Ishikawa (cell line): ENCODE measurements around the gene FBXW8.

Source experiments
- CEBPB ChIP-seq: IDR thresholded peaks from 2 replicates; pipeline ENCODE4 v1.6.1; 2012
- CREB1 ChIP-seq: IDR thresholded peaks from 2 replicates; pipeline ENCODE4 v1.6.1; 2012; ENCODE audit warnings: low read depth
- EGR1 ChIP-seq: IDR thresholded peaks from 2 replicates; pipeline ENCODE4 v1.6.1; 2012
- EP300 ChIP-seq: IDR thresholded peaks from 2 replicates; pipeline ENCODE4 v1.6.1; 2012; ENCODE audit warnings: borderline replicate concordance
- FOXM1 ChIP-seq: IDR thresholded peaks from 2 replicates; pipeline ENCODE4 v1.6.1; 2012; ENCODE audit warnings: low read depth, borderline replicate concordance
- NFIC ChIP-seq: IDR thresholded peaks from 2 replicates; pipeline ENCODE4 v1.6.1; 2012
- RAD21 ChIP-seq: IDR thresholded peaks from 2 replicates; pipeline ENCODE4 v1.6.1; 2012; ENCODE audit warnings: low read depth
- TAF1 ChIP-seq: IDR thresholded peaks from 2 replicates; pipeline ENCODE4 v1.6.1; 2012; ENCODE audit warnings: low read depth, mild to moderate bottlenecking
- TCF12 ChIP-seq: IDR thresholded peaks from 2 replicates; pipeline ENCODE4 v1.6.1; 2012; ENCODE audit warnings: low read depth
- TEAD4 ChIP-seq: IDR thresholded peaks from 2 replicates; pipeline ENCODE4 v1.6.1; 2012
- YY1 ChIP-seq: IDR thresholded peaks from 2 replicates; pipeline ENCODE4 v1.6.1; 2012; ENCODE audit warnings: low read depth
- ZBTB7A ChIP-seq: IDR thresholded peaks from 2 replicates; pipeline ENCODE4 v1.6.1; 2012; ENCODE audit warnings: low read depth
- TF ChIP-seq, protein P1 (sequence below): IDR thresholded peaks from 2 replicates; pipeline ENCODE4 v1.6.1; 2012
- TF ChIP-seq, protein P2 (sequence below): IDR thresholded peaks from 2 replicates; pipeline ENCODE4 v1.6.1; 2012; ENCODE audit warnings: low read depth, mild to moderate bottlenecking
- TF ChIP-seq, protein P3 (sequence below): IDR thresholded peaks from 2 replicates; pipeline ENCODE4 v1.6.1; 2012

Gene FBXW8

DNA sequence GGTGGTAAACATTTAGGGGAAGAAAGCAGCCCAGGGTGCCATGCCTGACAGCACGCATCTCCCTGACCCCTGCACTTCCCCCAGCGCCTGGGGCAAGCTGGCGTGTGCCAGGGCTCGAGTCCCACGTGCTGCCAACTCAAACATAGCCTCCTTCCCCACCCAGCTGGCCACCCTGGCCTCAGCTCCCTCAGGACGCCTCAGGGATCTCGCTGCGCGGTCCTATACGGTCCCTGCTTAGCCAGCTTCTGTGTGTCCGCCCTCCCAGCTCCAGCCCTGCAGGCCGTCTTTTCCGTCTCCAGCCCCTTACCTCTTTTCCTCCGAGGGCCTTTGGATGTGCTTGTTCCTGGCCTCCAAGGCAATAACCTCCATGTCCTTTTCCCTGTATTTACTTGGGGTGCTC is 117.5 kb downstream of the FBXW8 start:
- no peak for TF ChIP-seq TCF12
- TF ChIP-seq, protein P1, sequence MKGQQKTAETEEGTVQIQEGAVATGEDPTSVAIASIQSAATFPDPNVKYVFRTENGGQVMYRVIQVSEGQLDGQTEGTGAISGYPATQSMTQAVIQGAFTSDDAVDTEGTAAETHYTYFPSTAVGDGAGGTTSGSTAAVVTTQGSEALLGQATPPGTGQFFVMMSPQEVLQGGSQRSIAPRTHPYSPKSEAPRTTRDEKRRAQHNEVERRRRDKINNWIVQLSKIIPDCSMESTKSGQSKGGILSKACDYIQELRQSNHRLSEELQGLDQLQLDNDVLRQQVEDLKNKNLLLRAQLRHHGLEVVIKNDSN, result no peak
- TF ChIP-seq TEAD4, result no peak
- no peak for TF ChIP-seq FOXM1
- TF ChIP-seq, protein P2, sequence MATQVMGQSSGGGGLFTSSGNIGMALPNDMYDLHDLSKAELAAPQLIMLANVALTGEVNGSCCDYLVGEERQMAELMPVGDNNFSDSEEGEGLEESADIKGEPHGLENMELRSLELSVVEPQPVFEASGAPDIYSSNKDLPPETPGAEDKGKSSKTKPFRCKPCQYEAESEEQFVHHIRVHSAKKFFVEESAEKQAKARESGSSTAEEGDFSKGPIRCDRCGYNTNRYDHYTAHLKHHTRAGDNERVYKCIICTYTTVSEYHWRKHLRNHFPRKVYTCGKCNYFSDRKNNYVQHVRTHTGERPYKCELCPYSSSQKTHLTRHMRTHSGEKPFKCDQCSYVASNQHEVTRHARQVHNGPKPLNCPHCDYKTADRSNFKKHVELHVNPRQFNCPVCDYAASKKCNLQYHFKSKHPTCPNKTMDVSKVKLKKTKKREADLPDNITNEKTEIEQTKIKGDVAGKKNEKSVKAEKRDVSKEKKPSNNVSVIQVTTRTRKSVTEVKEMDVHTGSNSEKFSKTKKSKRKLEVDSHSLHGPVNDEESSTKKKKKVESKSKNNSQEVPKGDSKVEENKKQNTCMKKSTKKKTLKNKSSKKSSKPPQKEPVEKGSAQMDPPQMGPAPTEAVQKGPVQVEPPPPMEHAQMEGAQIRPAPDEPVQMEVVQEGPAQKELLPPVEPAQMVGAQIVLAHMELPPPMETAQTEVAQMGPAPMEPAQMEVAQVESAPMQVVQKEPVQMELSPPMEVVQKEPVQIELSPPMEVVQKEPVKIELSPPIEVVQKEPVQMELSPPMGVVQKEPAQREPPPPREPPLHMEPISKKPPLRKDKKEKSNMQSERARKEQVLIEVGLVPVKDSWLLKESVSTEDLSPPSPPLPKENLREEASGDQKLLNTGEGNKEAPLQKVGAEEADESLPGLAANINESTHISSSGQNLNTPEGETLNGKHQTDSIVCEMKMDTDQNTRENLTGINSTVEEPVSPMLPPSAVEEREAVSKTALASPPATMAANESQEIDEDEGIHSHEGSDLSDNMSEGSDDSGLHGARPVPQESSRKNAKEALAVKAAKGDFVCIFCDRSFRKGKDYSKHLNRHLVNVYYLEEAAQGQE, result no peak
- TF ChIP-seq CREB1, result no peak
- no peak for TF ChIP-seq EP300
- no peak for TF ChIP-seq YY1
- TF ChIP-seq, protein P3, sequence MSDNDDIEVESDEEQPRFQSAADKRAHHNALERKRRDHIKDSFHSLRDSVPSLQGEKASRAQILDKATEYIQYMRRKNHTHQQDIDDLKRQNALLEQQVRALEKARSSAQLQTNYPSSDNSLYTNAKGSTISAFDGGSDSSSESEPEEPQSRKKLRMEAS, result no peak
- TF ChIP-seq RAD21, result no peak

DNA sequence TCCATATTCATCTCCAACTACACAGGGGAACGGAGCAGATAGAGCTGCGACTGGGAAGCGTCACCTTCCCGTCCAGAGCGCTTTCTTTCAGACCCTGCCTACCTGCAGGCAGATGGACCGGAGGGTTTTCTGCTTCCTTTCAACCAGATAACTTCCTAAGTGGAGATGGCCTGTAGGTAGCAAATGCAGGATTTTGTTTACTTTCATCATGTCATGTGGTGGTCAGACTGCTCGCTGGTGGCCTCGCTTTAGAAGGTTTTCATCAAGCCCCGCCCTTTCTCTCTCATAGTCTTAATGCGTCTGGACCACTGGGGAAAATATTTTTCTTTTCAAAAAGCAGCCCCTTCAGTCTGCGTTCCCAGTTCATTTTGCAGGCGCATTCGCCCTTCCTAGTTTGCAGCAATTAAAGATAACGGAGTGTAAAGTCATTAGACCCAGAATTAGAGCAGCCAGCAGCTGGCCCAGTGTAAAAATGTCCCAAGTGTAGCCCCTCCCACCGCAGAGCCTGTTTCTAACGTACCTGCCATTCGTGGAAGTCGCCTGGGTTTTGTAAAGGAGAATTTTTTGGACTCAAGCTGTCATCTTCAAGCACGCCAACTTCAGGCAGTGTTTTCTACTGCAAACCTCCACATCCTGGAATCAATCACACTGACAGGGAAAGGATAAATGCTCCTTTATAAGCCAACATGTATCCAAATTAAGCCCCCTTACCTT is 119.6 kb downstream of the FBXW8 start:
- TF ChIP-seq ZBTB7A (no peak), EGR1 (no peak)

DNA sequence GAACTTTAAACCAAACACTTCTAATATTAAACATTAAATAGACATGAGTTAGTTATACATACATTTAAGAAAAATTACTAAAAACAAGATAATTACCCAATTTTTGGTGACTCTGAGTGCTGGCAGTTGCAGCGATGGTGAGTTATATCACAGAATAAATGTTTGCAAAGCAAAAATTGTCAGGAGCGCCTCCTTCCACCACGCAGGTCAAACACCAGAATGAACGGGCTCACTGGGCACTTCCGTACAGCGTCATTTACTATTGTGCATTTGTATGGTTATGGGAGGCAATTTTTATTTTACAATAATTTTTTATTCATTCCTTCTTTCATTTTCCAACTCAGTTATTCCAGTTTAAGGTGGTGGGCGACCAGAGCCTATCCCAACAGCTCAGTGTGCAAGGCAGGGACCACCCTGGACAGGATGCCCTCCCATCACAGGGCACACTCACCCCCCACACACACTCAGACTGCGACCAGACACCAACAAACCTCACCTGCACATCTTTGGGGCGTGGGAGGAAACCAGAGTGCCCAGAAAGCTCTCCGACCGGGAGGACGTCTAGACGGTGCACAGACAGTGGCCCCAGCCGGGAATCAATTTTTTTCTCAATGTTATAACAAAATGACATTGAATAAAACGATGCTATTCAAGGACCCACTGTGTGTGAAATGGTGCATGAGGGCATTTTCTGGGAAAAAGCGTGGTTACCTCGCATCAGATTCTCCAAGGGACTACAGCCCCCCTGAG is 121.3 kb downstream of the FBXW8 start:
- TF ChIP-seq TCF12 (no peak), YY1 (no peak), FOXM1 (no peak)

DNA sequence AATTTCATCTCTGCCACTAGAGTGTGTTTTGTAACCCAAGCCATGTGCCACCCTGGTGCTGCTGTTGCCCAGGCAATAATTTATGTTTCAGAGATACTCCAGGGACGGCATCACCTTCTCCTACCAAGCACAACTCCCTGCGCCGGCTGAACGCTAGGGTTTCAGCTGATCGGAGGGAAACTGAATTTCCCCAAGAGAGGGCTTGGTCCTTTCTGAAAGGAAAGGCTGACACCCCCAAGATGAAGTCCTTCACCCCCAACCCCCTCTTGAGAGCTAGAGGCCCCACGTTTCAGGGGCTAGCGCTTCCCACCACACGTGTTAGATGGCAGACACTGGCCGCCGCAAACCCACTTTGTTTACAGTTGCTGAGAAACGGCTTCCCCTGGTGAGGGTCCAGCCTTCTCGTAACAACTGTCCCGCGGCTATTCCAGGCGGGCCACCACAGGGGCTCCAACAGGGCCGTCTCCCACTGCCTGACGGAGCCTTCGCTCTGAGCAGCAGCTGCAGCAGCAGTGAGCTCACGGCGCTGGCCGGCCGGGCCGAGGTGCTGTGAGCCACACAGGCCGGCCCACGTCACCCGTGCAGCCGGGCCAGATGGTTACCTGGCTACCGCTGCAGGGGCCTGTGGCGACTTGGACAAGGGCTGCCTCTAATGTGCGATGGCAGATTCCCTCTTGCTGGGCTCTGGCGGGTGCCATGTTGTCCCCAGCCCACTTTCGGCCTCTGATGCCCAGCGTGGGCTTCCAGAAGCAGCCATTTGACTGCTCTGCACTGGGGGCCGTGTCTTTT is 122.0 kb downstream of the FBXW8 start:
- TF ChIP-seq NFIC (no peak), ZBTB7A (no peak), TEAD4 (no peak), CEBPB (no peak), EGR1 (no peak)
- TF ChIP-seq, protein P1, result no peak

DNA sequence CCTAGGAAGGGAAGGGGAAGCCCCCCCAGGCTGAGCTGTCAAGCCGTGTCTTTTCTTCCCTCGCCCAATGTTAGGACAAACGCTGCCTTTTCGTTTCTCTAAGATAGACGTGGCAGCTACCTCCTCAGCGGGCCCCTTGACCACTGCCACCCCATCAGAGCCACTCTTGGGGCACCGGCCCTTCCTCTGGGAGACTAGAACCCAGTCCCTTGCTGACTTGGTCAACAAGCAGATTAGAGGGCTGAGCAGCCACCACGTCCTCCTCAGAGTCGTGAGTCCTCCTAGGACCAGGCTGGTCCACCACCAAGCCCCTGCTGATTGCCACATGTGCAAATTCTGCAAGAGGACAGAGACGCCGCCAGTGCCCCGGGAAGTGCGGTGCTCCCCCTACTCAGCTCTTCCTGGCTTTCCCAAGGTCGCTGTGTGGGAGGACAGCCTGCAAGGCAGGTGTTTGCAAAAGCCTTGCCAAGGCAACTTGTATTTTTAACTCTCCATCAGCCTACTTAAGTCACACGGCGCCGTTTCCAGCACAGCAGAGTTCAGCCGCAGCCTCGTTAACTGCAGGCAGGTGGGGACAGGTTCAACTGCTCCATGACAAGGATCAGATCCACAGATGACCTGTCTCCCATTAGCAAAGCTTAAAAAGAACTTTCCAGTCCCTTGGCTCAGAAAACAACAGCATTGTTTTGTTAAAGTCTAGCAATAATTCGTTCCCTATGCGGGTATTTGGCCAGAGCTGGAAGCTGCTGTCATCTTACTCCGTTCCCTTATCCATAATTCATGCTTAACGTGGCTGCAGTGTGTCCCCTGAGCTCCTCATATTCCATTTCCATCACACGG is 122.9 kb downstream of the FBXW8 start:
- TF ChIP-seq NFIC, result no peak
- no peak for TF ChIP-seq TEAD4
- no peak for TF ChIP-seq EGR1
- TF ChIP-seq YY1, result no peak
- TF ChIP-seq TAF1, result no peak
- no peak for TF ChIP-seq FOXM1

DNA sequence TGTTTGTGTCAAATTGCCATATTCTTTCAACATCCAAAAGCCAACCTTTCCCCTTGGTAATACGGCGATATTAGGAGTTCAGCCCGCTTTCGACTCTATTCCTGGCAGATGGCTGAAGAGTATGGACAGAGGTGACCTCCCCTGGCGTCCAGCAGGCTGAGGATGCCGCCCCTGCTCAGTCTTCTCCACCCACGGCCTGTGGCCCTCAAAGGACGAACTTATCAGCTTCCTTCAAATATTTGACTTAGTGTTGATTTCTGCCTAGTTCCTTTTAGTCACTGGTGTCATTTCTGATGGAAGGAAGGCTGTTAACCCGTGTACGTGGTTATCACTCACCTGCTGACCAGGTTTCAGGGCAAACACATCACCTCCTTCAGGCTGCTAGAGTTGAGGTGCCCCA is 123.5 kb downstream of the FBXW8 start:
- TF ChIP-seq, protein P1, result no peak
- TF ChIP-seq CREB1 (no peak), YY1 (no peak), EP300 (no peak), TEAD4 (no peak), EGR1 (no peak), TCF12 (no peak), NFIC (no peak), CEBPB (no peak), ZBTB7A (no peak), FOXM1 (no peak), TAF1 (no peak), RAD21 (no peak)
- TF ChIP-seq, protein P2, result no peak
- TF ChIP-seq, protein P3, result no peak
